Stomach (tissue), 4 donors: Measurements from ENCODE around the gene CTNNA3.

ENCODE experiments used
- POLR2AphosphoS5 ChIP-seq, 3 donors: sonication (generic); formaldehyde crosslinking; IDR thresholded peaks; one replicate each; pipeline ENCODE4 v1.6.1; 2016; ENCODE audit warnings: antibody characterized with exemption in 3 of 3
- TF ChIP-seq, protein P1 (sequence below), 7 experiments: fragments of 450-650 bp in 4 of 7; fragments of 200-600 bp in 3 of 7; sonication (generic) in 3 of 7; IDR thresholded peaks; one replicate each; pipeline ENCODE4 v1.5.1; 2016 to 2019; ENCODE audit warnings: antibody characterized with exemption in 7 of 7, control low read depth in 2 of 7, mild to moderate bottlenecking in 1 of 7

DNA sequence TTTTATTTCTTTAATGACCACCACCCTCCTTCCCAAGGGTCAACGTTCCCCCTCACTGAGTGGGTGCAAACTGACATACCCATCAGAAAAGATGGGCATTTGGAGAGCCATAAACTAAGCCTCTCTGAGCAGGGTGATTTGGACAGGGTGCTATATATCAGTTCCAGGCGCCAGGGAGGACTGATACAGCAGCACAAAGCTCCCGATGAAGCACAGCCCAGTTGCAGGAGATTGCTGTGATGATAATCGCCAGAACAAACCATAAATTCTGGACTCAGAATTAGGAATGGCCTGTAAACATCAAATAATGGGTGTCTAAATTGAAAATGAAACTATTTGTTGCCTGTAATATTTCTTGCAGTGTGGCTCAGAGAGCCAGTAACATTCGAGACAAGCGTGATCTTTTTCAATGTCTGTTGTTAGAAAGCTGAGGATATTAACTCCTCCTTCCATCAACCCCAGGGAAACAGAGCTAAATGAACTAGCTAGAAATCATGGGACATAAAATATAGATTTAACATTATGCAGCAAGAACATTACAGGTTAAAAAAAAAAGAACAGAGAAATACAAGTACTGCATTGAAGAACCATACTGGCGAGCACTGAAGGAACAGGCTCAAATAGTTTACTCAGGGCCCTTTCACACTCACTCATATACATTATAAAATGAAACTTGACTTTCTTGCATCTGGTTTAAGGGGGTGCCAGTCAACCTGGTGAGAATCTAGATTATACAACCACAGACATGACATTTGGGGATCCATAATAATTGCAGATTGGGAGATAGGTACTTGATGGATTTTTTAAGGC, 907.6 kb downstream of the CTNNA3 start:
- TF ChIP-seq, protein P1, sequence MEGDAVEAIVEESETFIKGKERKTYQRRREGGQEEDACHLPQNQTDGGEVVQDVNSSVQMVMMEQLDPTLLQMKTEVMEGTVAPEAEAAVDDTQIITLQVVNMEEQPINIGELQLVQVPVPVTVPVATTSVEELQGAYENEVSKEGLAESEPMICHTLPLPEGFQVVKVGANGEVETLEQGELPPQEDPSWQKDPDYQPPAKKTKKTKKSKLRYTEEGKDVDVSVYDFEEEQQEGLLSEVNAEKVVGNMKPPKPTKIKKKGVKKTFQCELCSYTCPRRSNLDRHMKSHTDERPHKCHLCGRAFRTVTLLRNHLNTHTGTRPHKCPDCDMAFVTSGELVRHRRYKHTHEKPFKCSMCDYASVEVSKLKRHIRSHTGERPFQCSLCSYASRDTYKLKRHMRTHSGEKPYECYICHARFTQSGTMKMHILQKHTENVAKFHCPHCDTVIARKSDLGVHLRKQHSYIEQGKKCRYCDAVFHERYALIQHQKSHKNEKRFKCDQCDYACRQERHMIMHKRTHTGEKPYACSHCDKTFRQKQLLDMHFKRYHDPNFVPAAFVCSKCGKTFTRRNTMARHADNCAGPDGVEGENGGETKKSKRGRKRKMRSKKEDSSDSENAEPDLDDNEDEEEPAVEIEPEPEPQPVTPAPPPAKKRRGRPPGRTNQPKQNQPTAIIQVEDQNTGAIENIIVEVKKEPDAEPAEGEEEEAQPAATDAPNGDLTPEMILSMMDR (IDR thresholded peaks at IDR 0.05): no peak
- no peak for TF ChIP-seq POLR2AphosphoS5 (IDR thresholded peaks at IDR 0.05)
